AG09309 (cell line): ENCODE results near the gene SBK1.
"Not testable (repeated sequence)": the region's sequence is repeated elsewhere in the genome, so short reads cannot be mapped to it uniquely, and the experiment has no call there.

ENCODE experiments used
- DNase-seq: peaks from one replicate; pipeline ENCODE4 v3.0.0-alpha.2; 2010; ENCODE audit warnings: low read depth
- H3K4me3 ChIP-seq: 2 replicates; pipeline ENCODE4 v1.5.1; 2011; ENCODE audit warnings: mild to moderate bottlenecking, low read depth, low read length, moderate library complexity; ENCODE audit not compliant: control insufficient read depth
- TF ChIP-seq, protein P1 (sequence below): IDR thresholded peaks from 2 replicates; pipeline ENCODE4 v1.5.1; 2011; ENCODE audit warnings: mild to moderate bottlenecking, low read depth, low read length, inconsistent platforms; ENCODE audit not compliant: insufficient read depth, control insufficient read depth; ENCODE audit errors: missing control alignments

The SBK1 gene

GRCh38 chr16:28324235-28324886 lies 32.0 kb downstream of the SBK1 start:
- no peak overlapping the region for H3K4me3 ChIP-seq
- DNase-seq: no peak
- TF ChIP-seq, protein P1, sequence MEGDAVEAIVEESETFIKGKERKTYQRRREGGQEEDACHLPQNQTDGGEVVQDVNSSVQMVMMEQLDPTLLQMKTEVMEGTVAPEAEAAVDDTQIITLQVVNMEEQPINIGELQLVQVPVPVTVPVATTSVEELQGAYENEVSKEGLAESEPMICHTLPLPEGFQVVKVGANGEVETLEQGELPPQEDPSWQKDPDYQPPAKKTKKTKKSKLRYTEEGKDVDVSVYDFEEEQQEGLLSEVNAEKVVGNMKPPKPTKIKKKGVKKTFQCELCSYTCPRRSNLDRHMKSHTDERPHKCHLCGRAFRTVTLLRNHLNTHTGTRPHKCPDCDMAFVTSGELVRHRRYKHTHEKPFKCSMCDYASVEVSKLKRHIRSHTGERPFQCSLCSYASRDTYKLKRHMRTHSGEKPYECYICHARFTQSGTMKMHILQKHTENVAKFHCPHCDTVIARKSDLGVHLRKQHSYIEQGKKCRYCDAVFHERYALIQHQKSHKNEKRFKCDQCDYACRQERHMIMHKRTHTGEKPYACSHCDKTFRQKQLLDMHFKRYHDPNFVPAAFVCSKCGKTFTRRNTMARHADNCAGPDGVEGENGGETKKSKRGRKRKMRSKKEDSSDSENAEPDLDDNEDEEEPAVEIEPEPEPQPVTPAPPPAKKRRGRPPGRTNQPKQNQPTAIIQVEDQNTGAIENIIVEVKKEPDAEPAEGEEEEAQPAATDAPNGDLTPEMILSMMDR: no peak

GRCh38 chr16:28324887-28325279 lies 32.6 kb downstream of the SBK1 start:
- TF ChIP-seq, protein P1: no peak
- no peak overlapping the region for H3K4me3 ChIP-seq
- DNase-seq: no peak

DNA sequence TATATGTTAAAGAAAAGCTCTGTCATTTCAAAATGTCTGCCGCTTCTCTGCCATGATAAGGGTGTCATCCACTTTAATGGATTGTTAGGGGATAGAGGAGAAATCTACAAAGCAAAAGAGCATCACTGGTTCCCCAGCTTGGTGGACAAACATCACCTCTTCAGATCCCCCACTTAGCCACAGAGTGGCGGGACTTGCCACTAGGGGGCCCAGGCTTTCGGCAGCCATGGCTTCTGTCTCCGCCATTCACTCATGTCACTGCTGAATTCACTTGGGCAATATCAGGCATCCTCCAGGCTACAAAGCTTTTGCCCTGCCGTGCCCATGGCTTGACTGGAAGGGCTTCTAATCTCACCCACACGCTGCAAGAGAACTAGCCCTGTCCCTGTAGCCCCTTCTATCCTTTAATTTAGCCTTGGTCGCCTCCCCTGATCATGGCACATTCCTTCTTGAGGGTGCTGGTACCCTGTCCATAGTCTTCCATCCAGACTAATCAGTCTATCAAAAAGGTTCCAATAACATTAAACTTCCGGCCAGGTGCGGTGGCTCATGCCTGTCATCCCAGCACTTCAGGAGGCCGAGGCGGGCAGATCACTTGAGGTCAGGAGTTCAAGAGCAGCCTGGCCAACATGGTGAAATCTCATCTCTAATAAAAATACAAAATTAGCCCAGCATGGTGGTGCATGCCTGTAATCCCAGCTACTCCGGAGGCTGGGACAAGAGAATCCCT lies 34.7 kb downstream of the SBK1 start:
- TF ChIP-seq, protein P1: peak; percentile 76
- no peak overlapping the region for H3K4me3 ChIP-seq
- no peak for DNase-seq

GRCh38 chr16:28330232-28330631 lies 37.9 kb downstream of the SBK1 start:
- DNase-seq, H3K4me3 ChIP-seq: not testable (repeated sequence)

DNA sequence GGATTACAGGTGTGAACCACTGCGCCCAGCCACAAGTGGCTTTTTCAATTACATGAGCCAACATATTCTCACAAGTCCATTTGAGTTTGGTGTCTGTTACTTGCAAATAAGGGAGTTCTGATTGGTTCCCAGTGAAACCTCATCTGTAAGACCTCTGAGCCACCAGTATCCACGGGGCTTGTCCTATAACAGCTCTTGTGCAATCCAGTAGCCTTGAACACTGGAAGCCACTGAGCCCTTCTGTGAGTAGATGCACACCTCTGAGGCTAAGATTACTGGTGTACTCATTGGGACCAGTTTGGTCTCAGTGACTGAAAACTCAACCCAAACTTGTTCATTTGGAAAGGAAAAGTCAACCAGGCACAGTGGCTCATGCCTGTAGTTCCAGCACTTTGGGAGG lies 38.7 kb downstream of the SBK1 start:
- not testable (repeated sequence) for H3K4me3 ChIP-seq

DNA sequence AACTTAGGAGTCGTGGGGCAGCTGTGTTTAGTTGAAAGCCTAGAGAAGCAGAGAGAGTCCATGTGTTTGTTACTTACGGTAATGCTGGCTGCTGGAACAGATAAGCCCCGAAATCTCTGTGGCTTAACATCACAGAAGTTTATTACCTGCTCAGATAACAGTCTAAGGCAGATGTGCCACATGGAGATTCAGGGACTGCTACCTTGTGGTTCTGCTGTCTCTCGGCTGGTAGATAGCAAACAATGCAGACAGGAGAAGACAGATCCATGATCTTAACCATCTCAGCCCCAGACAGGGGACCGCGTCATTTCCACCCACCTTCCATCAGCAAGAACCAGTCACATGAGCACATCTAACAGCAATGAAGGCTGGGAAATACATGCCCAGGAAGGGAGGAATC lies 40.3 kb downstream of the SBK1 start:
- not testable (repeated sequence) for DNase-seq, H3K4me3 ChIP-seq

More for the DNA sequence above, 38.7 kb downstream of the SBK1 start:
- not testable (repeated sequence) for DNase-seq

GRCh38 chr16:28335678-28336077 lies 43.4 kb downstream of the SBK1 start:
- H3K4me3 ChIP-seq, DNase-seq: not testable (repeated sequence)

DNA sequence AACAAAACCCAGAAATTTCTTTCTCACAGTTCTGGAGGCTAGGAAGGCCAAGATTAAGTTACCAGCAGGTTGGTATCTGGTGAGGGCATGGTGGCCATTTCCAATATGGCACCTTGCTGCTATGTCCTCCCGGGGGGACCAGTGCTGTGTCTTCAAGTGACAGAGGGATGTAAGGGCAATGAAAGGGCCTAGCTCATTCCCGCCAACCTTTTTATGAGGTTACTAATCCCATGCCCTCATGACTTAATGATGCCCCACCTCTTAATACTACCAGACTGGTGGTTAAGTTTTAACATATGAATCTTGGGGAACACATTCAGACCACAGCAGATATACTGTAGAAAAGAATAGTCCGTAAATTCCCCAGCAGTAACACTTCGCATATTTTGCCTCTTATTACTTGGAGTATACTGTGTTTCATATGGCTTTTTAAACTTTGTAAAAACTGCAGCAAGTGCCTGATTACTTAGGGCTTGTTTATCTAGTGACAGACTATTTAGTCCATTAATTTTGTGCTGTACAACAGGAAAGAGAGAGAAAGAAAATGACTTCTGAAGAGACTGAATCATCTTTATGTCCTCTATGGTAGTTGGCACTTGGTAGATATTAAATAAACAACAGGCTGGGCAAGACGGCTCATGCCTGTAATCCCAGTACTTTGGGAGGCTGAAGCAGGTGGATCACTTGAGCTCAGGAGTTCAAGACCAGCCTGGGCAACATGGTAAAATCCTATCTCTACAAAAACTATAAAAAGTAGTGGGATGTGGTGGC lies 44.8 kb downstream of the SBK1 start:
- not testable (repeated sequence) for H3K4me3 ChIP-seq, DNase-seq

GRCh38 chr16:28338230-28338629 lies 45.9 kb downstream of the SBK1 start:
- not testable (repeated sequence) for DNase-seq, H3K4me3 ChIP-seq

GRCh38 chr16:28362600-28362999 lies 70.3 kb downstream of the SBK1 start:
- DNase-seq, H3K4me3 ChIP-seq: not testable (repeated sequence)

DNA sequence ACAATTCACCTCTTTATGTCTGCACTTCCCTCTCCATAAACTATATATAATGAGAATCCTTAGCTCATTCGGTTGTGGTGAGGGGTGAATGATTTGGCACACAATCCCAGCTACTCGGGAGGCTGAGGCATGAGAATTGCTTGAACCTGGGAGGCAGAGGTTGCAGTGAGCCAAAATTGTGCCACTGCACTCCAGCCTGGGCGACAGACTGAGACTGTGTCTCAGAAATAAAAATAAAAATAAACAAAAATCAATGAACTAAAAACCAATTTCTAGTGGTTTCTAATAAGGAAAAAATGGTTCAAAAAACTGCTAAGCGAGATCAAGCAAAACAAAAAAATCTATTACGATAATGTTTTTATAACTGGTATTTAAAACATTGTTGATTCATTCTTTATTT lies 71.1 kb downstream of the SBK1 start, which contains the start of gene NPIPB6:
TSS of gene NPIPB6 (minus strand) at position 101 of the 400 bp plus-strand sequence. CDS start 686 bp downstream, outside the sequence.
- not testable (repeated sequence) for H3K4me3 ChIP-seq, DNase-seq

GRCh38 chr16:28364268-28365173 lies 72.2 kb downstream of the SBK1 start:
- not testable (repeated sequence) for H3K4me3 ChIP-seq, DNase-seq

DNA sequence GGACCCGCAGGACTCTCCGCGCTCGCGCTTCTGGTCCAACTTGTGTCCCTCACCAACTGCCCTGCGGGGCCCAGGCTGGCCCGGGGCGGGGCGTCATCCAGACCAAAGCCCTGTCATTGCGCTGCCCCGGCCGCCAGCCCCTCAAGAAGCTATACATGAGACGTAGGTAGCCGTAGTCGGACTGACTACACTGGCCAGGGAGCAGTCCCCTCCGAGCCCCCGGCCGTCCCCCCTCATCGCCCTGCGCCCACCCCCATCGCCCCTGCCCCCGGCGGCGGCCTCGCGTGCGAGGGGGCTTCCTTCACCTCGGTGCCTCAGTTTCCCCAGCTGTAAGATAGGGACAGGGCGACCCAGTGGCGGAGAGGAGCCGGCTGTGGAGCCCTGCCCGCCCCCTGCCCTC lies 75.6 kb downstream of the SBK1 start:
- H3K4me3 ChIP-seq, DNase-seq: not testable (repeated sequence)
